GM12878 (cell line): ENCODE measurements around the gene POLA1.

Source experiments
- ATF3 ChIP-seq: IDR thresholded peaks from 2 replicates; pipeline ENCODE4 v1.6.1; 2011; ENCODE audit warnings: low read depth, mild to moderate bottlenecking, low read length, moderate library complexity, borderline replicate concordance; ENCODE audit errors: extremely low read depth
- SIN3A ChIP-seq: IDR thresholded peaks from 2 replicates; pipeline ENCODE4 v1.6.1; 2012; ENCODE audit warnings: low read depth, low read length, improper control_type of control experiment
- TCF12 ChIP-seq: IDR thresholded peaks from 2 replicates; pipeline ENCODE4 v1.6.1; 2011; ENCODE audit warnings: low read depth, mild to moderate bottlenecking, low read length
- TF ChIP-seq, protein P1 (sequence below), 3 experiments: IDR thresholded peaks in 2 of 3; conservative IDR thresholded peaks in 1 of 3; 2 replicates each; pipeline ENCODE4 v1.5.1; 2011; ENCODE audit warnings: low read depth in 3 of 3, low read length in 3 of 3, mild to moderate bottlenecking in 3 of 3, control low read depth in 2 of 3, moderate library complexity in 2 of 3, inconsistent platforms in 1 of 3, mixed read lengths in 1 of 3; ENCODE audit not compliant: control insufficient read depth in 2 of 3, insufficient read depth in 1 of 3; ENCODE audit errors: extremely low read depth in 1 of 3

DNA sequence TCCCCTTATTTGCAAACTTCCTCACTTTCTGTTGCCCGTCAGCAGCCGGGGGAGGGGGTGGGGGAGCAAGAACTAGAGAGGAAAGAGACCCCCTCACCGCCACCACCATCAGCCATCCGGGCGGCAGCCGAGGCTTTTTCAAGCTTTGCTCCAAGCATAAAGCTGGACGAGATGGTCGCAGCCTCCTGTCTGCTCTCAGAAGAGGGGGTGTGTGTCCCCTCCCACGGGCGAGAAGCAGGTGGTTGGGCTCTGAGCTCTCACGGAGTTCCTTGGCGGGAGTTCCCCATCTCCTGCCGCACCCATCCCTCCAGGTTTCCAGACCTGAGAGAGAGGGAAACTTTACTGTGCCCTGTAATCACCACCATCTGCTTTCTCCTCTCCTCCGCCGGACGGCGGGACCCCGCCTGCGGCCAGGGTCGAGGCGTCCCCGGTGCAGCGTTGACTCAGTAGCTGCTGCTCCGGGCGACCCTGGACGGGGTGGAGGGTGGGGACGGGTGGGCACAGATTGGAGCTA lies 326.7 kb downstream of the POLA1 start:
- TF ChIP-seq, protein P1, sequence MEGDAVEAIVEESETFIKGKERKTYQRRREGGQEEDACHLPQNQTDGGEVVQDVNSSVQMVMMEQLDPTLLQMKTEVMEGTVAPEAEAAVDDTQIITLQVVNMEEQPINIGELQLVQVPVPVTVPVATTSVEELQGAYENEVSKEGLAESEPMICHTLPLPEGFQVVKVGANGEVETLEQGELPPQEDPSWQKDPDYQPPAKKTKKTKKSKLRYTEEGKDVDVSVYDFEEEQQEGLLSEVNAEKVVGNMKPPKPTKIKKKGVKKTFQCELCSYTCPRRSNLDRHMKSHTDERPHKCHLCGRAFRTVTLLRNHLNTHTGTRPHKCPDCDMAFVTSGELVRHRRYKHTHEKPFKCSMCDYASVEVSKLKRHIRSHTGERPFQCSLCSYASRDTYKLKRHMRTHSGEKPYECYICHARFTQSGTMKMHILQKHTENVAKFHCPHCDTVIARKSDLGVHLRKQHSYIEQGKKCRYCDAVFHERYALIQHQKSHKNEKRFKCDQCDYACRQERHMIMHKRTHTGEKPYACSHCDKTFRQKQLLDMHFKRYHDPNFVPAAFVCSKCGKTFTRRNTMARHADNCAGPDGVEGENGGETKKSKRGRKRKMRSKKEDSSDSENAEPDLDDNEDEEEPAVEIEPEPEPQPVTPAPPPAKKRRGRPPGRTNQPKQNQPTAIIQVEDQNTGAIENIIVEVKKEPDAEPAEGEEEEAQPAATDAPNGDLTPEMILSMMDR (IDR thresholded peaks at IDR 0.05 in 2 of 3, conservative IDR thresholded peaks at IDR 0.05 in 1 of 3; ENCODE audit: control insufficient read depth in 2 of 3, extremely low read depth in 1 of 3, insufficient read depth in 1 of 3, low read depth in 3 of 3, low read length in 3 of 3), result no peak
- TF ChIP-seq ATF3, result no peak
- TF ChIP-seq TCF12, result no peak
- no peak for TF ChIP-seq SIN3A
